Forelimb muscle (tissue), 1 donor: ENCODE data around the gene SLC5A6. TPM values are rescaled to one million over a fixed set of nuclear protein-coding genes. Genes with fewer than 3 reads are reported as not detected.
"Not testable (repeated sequence)": the region's sequence is repeated elsewhere in the genome, so short reads cannot be mapped to it uniquely, and the experiment has no call there.

ENCODE experiments used
- DNase-seq: peaks from one replicate; pipeline ENCODE4 v3.0.0-alpha.2; 2013; ENCODE audit warnings: low read depth
- polyA plus RNA-seq: library from polyadenylated mRNA; unstranded; fragments of 120-200 nt; gene quantifications from one replicate; pipeline ENCODE4 v1.2.1, GENCODE V29; 2013; ENCODE audit not compliant: insufficient read length

Gene SLC5A6
- polyA plus RNA-seq, 1 donor, result 19.3 TPM

DNA sequence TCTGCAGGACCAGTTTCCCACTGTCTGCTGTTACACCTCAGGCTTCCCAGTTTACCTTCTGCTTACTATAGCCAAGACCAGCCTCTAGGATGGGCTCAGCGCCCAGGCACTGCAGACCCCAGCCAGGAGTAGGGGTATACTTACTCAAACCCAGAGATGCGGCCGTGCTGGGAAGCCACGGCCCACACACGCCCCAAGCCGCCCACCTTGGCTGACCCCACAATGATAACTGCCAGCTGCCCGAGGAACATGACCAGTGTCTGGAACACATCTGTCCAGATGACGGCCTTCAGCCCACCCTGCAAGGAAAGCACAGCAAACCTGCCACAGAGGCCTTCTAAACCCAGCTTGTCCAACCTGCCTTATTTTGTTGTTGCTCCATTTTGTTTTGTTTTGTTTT, 6.9 kb downstream of the SLC5A6 start:
- no peak for DNase-seq

DNA sequence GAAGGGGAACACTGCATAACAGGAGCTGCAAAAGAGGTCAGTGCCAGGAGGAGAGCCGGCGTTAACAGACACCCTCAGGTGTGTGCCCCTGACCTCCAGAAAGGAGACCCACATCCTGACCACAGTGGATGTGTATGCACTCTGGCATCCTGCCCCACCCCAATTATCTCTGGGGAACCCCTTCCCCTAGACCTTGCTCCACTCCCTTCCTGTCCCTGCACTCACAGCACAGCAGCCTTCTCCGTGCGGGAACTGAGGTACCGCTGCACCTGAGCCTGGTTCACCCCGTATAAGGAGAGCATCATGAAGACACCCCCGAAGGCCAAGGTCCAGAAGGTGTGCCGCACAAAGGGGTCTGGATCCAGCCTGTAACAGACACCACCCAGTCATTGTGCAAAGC, 7.5 kb downstream of the SLC5A6 start:
- DNase-seq, result no peak

DNA sequence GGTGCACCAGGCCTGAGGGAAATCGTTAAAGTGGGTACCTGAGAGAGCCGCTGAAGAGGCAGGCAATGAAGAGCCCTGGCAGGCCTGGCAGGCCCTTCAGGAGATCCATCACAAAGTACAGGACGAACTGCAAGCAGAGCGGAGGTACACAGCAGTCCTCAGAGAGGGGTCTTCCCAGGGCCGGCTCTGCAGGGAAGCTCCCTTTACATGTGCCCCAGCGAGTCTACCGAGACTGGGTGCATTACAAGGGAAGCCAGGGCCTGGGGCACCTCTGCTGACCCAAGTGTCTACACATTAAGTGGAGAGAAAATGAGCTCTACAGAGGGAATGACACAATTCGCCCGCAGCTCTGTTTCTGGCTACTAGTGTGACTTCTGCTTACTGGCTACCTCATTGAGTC, 8.3 kb downstream of the SLC5A6 start:
- DNase-seq, result no peak

DNA sequence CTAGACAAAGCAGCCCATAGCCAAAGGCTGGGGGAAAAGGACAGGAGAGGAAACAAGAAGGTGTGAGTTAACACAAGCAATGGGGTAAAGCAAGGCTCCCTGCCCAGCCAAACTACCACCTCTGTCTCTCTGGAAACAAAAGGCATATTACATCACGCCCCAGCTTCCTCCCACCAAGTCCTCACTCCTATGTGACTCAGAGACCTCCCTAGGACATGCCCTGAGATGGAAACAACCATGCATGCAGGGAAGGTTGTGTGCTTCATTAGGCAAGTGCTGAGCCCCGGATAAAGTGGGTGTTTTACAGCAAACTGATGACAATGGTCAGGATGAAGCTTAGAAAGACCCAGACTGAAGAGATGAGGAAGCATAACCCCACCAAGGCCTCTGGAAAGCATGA, 9.2 kb downstream of the SLC5A6 start:
- no peak for DNase-seq

DNA sequence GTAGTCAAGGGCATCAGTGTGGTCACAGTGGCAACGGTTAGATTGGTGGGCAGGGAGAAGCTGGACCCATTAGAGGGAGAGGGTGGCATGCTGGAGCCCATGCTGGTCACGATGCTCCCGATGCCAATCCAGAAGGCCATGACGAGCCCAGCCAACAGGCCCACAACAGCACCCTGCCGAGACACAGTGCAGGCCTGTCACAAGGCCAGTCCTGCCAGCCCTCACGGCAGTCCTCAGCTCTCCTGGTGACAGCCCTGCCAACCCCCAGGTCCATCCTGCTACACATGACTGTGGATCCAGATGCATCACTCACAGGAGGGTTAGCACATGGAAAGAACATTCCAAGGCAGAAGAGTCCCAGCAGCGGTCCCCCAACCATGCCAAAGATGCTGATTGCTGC, 10.4 kb downstream of the SLC5A6 start:
- no peak for DNase-seq

DNA sequence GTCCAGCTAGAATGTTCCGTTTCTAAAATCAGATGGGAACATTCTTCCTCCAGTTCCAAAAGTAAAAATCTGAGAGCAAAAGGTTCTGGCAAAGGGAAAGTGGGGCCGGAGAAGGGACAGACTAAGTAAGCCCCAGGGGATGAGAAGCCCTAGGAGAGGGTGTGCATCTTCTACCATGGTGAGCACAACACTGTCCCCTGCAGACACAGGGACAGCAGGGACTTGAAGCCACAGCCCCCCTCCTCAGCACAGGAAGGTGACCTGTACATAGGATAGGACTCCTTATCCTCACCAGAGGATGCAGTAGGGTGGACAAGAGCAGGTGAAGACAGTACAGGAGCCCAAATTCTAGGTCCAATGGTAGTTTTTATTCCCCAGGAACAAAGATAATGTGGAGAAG, 12.8 kb downstream of the SLC5A6 start:
- no peak for DNase-seq

DNA sequence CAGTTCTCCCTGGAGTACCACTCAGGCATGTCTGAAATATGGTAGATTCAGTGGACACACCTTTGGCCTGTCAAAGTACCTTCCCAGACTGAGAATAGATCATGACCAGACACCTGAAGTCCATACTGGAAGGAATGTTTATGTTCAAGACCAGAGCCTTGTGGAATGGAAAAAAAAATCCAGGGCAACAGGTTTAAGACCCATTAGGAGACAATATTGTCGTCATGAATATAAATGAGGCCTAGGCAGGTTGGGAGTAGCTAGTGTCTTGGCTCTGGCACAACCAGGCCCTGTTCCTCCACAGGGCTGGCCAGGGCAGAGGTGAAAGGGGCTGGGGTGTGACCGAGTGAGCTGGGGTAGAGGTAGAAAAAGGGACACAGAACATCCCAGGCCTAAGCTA, 13.4 kb downstream of the SLC5A6 start:
- no peak for DNase-seq

DNA sequence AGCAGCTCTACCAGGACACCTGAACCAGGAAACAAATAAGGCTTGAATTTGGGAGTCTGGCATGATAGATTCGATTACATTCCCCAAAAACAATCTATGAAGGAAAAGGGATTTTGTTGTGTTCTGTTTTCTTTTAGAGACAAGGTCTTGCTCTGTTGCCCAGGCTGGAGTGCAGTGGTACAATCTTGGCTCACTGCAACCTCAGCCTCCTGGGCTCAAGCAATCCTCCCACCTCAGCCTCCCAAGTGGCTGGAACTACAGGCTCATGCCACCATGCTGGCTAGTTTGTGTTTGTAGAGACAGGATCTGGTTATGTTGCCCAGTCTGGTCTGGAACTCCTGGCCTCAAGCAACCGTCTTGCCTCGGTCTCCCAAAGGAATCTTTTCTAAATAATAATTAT, 14.0 kb downstream of the SLC5A6 start:
- not testable (repeated sequence) for DNase-seq

DNA sequence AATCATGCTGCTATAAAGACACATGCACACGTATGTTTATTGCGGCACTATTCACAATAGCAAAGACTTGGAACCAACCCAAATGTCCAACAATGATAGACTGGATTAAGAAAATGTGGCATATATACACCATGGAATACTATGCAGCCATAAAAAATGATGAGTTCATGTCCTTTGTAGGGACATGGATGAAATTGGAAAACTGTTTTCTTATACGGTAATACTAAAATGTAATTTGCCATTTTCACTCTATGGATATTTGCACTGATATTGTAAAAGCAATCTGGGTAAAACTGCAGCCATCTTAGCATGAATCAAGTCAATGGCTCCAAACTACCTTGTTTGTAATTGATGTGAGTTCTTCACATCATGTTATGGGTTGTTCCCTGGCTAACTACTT, 16.3 kb downstream of the SLC5A6 start:
- not testable (repeated sequence) for DNase-seq

DNA sequence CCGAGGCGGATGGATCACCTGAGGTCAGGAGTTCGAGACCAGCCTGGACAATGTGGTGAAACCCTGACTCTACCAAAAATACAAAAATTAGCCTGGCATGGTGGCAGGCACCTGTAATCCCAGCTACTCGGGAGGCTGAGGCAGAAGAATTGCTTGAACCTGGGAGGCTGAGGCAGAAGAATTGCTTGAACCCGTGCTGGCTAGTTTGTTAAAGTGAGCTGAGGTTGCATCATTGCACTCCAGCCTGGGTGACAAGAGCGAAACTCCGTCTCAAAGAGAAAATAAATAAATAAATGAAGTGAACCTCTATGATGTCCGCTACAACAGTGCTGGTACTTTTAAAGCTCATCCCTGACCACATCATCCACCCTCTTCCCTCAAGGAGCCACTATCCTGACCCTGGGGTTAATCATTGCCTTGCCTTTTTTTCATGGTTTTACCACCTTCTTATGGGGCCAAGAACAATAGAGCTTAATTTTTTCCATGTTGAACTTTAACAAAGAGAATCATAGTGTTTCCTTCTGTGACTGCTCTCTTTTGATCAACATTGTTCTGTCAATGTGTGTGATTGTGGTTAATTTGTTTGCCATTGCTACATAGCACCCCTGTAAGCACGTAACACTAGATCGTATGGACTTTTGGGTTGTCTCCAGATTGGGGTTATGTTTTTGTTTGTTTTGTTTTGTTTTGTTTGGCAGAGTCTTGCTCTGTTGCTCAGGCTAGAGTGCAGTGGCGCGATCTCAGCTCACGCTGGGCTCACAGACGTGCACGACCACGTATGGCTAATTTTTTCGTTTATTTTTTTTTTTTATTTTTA, 17.3 kb downstream of the SLC5A6 start:
- DNase-seq, result no peak

DNA sequence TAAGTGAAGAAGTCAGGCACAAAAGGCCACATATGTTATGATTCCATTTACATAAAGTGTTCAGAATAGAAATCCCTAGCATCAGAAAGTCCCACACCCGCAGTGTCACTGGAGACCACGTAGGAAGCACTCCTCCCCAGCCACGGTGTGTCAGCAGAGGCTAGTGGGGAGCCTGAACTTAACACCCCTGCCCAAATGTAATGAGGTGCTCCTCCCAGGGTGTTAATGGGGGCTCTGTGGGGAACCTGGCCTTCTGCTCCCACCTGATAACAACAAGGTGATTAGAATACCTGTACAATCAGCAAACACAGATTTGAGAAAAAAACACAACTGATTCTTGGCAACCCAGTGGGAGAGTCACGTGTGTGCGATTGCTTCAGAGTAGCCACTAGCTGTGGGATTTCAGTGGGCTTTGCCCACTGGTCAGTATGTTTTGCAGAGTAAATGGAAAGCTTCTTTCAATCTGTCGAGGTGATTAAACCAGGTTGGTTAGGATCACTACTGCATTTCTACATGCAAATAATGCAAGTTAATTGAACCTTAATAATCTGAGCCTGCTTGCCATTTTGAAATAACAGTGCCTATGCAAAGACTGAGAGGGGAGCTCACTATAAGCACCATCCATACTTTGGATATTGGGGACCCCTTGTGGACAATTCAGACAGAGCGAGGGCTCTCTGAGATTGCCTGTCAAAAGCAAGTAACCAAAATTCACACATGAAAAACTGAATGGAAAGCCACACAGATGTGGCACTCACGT, 20.8 kb downstream of the SLC5A6 start:
- DNase-seq, result no peak

DNA sequence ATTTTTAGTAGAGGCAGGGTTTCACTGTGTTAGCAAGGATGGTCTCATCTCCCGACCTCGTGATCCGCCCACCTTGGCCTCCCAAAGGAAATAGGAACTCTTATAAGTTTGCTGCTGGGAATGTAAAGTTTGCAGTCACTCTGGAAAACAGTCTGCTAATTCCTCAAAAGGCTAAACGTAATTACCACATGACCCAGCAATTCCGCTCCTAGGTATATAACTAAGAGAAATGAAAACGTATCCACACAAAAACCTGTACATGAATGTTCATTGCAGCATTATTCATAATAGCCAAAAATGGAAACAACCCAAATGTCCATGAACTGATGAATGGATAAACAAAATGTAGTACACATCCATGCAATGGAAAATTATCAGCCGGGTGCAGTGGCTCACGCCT, 22.1 kb downstream of the SLC5A6 start:
- DNase-seq, result no peak

DNA sequence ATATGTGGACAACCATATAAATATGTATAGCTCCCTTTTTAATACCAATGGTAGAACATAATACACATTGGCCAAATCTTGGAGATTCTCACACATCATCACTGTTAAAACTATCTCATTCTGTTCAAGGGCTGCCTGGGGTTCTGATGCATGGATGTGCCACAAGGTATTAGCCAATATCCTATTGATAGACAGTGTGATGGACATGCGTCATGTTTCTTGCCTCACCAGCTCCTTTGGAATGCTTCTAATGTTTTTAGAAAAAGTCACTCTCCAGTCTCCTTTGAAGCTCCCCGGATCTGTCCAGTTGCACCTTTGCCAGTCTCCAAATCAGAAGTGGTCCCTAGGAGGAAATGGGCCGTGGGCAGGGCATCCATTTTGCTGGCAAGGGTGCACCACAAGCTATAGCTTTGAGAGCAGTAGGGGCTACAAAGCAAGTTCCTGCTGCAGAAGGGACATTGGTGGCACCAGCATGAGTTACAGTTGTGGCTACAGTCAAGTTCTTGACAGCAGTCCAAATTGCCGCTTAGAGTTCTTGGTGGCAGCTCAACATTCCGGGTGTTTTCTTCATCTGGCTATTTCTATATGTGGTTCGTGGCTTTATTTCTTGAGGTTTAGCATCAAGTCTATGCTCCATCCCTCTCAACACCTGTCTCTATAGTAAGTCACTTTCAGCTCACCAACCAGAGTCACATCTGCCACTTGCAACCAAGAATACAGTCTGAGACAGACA, 25.3 kb downstream of the SLC5A6 start:
- DNase-seq, result no peak

DNA sequence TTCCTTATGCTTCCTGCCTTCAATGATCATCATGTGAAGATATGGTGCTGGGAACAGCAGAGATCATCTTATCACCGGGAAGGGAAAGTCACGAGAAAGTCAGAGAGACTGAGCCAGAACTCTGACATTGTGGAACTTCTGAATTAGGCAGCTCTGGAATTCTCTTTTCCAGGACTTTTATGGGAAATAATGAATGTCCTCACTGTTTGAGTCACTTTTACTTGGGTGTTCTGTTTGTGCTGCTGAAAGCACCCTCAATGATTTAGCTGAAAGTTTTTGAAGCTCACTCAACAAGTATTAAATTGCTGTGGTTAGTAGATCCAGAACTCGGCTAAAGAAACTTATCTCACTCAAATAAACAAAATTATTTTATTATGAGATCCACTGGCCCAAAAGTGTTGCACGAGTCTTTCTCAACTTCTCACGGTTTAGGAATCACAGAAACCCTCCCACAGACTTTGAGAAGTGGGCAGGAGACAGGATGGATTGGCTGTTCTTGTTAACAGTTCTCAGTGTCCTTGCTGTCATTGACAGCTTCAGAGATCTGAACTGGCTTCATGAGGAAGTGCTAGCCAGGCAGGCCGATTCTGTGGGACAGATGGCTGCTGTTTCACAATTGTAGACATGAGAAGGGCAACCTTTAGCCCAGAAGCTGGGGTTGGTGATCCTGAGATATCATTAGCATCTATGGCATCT, 26.6 kb downstream of the SLC5A6 start:
- no peak for DNase-seq

DNA sequence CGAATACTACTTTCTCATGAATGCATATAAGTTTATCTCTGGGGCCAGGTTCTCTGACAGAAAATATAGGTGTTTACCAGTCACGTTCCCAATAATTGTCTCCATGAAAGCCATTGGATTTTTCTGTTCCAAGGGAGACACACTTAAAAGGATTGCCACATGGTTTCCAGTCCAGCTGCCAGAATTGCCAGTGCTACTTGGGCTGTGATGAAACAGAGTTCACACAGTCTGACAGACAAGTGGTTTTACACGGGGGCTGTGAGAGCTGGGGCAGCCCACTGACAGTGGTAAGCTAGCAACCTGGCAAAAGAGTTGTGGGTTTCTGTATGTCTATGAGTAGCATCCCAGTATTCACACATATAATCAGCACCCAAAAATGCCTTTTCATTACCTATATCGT, 28.0 kb downstream of the SLC5A6 start:
- no peak for DNase-seq

DNA sequence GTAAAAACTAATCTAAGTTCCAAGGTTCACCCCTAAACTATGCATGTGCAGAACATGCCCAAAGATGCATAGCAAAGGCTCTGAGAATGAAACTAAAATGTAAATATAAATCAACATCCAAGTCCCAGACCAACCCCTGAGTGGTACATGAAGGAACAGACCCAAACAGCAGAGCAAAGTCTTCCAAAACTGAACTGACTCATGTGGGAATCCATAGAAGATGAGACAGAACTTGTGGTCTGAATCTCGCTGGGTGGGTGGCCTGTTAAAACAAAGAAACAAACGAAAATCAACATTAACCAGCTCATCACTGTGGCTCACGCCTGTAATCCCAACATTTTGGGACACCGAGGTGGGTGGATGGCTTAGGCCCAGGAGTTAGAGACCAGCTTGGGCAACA, 29.7 kb downstream of the SLC5A6 start:
- DNase-seq, result no peak

DNA sequence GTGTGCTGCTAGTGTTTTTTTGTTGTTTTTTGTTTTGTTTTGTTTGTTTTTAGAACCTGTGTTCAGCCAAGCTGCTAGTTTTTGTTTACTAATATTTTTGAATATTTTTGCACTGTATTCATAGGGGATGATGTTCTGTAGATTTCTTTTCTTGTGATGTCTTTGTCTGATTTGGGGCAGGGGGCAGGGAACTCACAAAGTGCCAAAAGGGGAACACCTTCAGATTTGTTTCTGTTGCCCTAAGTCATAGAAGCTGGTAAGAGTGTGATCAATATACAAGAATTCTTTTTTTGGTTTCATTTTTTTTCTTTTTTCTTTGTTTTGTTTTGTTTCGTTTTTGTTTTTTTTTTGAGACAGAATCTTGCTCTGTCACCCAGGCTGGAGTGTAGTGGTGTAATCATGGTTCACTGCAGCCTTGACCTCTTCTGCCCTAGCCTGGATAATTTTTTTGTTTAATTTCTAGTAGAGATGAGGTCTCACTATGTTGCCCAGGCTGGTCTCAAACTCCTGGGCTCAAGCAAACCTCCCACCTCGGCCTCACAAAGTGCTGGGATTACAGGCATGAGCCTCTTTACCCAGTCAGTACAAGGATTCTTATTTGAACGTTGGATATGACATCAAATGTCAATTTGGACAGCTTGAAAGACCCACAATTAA, 32.6 kb downstream of the SLC5A6 start:
- no peak for DNase-seq

DNA sequence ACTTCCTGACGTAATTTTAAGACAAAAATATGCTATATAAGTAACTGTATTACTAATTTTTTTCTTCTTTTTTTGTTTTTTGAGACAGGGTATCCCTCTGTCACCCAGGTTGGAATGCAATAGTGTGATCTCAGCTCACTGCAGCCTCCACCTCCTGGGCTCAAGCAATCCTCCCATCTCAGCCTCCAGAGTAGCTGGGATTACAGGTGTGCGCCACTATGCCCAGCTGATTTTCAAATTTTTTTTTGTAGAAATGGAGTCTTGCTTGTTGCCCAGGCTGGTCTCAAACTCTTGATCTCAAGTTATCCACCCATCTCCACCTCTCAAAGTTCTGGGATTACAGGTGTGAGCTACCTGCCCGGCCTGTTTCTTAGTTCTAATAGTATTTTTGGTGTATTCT, 33.6 kb downstream of the SLC5A6 start:
- DNase-seq, result no peak

DNA sequence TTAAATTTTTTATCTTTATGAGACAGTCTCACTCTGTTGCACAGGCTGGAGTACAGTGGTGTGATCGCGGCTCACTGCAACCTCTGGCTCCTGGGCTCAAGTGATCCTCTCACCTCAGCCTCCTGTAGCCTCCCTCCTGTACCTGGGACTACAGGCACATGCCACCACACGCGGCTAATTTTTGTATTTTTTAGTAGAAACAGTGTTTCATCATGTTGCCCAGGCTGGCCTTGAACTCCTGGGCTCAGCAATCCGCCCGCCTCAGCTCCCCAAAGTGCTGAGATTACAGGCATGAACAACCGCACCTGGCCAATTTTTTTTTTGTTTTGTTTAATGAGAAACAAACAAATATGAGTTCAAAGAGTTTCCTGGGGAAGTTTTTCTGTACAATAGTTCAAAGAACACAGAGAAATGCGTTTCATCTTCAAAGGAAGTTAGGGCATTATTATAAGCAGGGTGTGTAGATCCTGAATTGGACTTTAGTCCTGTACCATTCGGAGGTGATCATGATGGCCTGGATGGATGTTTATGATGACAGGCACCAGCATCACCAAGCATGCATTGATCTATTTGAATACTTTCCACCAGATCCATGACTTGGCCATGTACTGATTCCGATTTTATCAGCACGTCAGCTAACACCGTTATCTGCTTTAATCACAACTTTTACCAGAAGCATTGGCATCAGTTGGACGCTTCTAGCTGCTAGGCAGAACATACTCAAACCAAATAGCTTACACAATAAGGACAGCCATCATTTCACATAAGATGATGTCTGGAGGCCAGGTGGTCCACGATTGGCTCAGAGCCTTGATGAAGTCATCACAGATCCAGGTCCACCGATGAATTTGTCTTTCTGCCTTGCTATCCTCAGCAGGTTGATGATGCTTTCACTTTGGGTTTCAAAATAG, 34.4 kb downstream of the SLC5A6 start:
- DNase-seq, result no peak

DNA sequence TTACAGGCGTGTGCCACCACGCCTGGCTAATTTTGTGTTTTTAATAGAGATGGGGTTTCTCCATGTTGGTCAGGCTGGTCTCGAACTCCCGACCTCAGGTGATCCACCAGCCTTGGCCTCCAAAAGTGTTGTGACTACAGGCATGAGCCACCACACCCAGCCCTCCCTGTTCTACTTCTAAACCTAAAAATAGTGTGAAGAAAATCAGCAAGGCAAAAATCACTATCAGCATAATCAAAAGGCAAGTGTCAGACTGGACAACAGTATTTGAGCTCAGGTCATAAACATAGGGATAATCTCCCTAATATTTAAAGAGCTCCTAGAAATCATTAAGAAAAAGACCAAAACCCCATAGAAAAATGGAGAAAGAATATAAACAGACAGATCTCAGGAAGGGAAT, 36.3 kb downstream of the SLC5A6 start:
- DNase-seq, result not testable (repeated sequence)
